ENCODE measurements around the gene SLC25A26. TPM values are rescaled to one million over a fixed set of nuclear protein-coding genes. Genes with fewer than 3 reads are reported as not detected.

The SLC25A26 gene
- total and polyA plus RNA-seq, 2 of the 13 experiments (the other 11 are each of a cell fraction or from before 2014, with no cell fraction given): 23.1 to 32.7 TPM

DNA sequence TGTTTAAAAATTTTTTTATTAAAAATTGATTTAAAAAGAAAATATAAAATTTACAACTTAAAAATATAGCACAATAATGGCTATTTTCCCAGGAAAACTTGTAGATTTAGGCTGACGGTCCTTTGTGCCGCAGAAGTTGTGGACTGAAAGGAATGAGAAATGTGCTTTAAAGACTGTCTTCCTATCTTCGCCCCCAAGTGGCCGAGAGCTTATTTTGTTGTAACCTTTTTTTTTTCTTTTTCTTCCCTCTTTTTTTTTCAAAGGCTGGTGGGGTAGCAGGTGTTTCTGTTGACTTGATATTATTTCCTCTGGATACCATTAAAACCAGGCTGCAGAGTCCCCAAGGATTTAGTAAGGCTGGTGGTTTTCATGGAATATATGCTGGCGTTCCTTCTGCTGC is 15.5 kb downstream of the SLC25A26 start:
- ATAC-seq: no peak
- H3K79me2 ChIP-seq (ENCODE audit: insufficient read depth, low read length): peaks cover 10% of the 10 kb centered on the region

DNA sequence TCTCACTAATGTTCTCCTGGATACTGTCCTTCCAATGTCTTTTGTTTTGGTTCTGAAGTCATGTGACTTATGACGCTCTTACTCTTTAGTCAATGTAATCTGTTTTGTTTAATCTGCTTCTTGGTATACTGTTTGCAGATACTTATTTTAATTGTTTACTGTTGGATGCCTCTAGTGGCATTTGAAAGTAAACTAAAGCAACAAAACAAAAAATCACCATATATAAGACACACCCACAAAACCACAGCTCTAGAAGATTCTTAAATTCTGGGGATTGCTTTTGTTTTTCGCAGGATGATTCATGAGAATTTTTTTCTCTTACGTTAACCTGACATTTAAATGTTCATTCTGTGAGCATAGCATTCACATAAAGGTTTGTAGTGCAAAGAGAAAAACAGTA is 16.8 kb downstream of the SLC25A26 start:
- intact Hi-C loops (cut with micrococcal nuclease; ENCODE audit: unreplicated experiment): loop anchor here (10.0 kb wide), 1 partner anchor 453 kb away; no protein-coding TSS in a partner anchor

More for the DNA sequence above, 15.5 kb downstream of the SLC25A26 start:
- no peak overlapping the region for H3K4me2 ChIP-seq (ENCODE audit: low read depth, low read length)
- peaks cover 0 to 5% of the 10 kb centered on the region in 2 experiments; a peak in 3 of 5 replicates for H3K36me3 ChIP-seq (replicated peaks in 1 of 2; ENCODE audit: control insufficient read depth in 1 of 2, insufficient read depth in 2 of 2, low read length in 2 of 2)
- no peak for TF ChIP-seq YEATS4 (CRISPR knock-in tag; IDR thresholded peaks at IDR 0.05; ENCODE audit: borderline replicate concordance)
- TF ChIP-seq, protein P1, sequence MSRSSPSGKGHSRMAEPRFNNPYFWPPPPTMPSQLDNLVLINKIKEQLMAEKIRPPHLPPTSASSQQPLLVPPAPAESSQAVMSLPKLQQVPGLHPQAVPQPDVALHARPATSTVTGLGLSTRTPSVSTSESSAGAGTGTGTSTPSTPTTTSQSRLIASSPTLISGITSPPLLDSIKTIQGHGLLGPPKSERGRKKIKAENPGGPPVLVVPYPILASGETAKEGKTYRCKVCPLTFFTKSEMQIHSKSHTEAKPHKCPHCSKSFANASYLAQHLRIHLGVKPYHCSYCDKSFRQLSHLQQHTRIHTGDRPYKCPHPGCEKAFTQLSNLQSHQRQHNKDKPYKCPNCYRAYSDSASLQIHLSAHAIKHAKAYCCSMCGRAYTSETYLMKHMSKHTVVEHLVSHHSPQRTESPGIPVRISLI (CRISPR knock-in tag; IDR thresholded peaks at IDR 0.05; ENCODE audit: borderline replicate concordance): peak; percentile 46; the same call in 1 of the 2 replicates
- no peaks in the 10 kb centered on the region for H3K9me3 ChIP-seq (ENCODE audit: low read length)
- in situ Hi-C loops (cut with HindIII; ENCODE audit: extremely low pct_ligation_motif_present, low pct_unique_long_range_greater_than_20kb) (no loop called here), intact Hi-C loops (cut with micrococcal nuclease; ENCODE audit: unreplicated experiment) (loop anchor here (10.0 kb wide), 1 partner anchor 451 kb away; no protein-coding TSS in a partner anchor)
- FAIRE-seq (no peak), DNase-seq (ENCODE audit: low spot score) (peak; percentile 17)
- 88% methylated on average over 5 of the region's 5 CpGs for WGBS (ENCODE audit: low lambda C conversion rate)
- H3K4me3 ChIP-seq (replicated peaks in 1 of 3; ENCODE audit: insufficient read depth in 1 of 3, low read depth in 2 of 3, low read length in 3 of 3): no peak overlapping the region
- no peaks in the 10 kb centered on the region for H3K27me3 ChIP-seq (ENCODE audit: control insufficient read depth in 1 of 2, insufficient read depth in 2 of 2, low read length in 2 of 2)
- no peak overlapping the region for H3K9ac ChIP-seq (ENCODE audit: insufficient read depth, low read depth, low read length)
- ChIA-PET POLR2A (interaction anchor here (0.9 kb wide), 1 partner anchor 16 kb away, joined by 3 read pairs; no protein-coding TSS in a partner anchor), CTCF (ENCODE audit: low intra/inter-chr PET ratio, low total read pairs) (no interaction called here)
- no peak overlapping the region for H2AFZ ChIP-seq (ENCODE audit: low read length)
- no peak overlapping the region for H3K27ac ChIP-seq (ENCODE audit: extremely low read length, insufficient read depth, low read length)
- no peaks in the 10 kb centered on the region for H3K4me1 ChIP-seq (ENCODE audit: insufficient read depth, low read length)
- BruUV-seq (replicated peaks): no TSS peak
- 0 out of 2 replicates have a peak, but pooled peaks cover 3% of the 10 kb centered on the region for H4K20me1 ChIP-seq (ENCODE audit: insufficient read depth, low read length)

More for the DNA sequence above, 16.8 kb downstream of the SLC25A26 start:
- H3K4me3 ChIP-seq (replicated peaks in 1 of 3; ENCODE audit: insufficient read depth in 1 of 3, low read depth in 2 of 3, low read length in 3 of 3): no peak overlapping the region
- peaks cover 7% of the 10 kb centered on the region for H3K79me2 ChIP-seq (ENCODE audit: insufficient read depth, low read length)
- H3K36me3 ChIP-seq (replicated peaks in 1 of 2; ENCODE audit: control insufficient read depth in 1 of 2, insufficient read depth in 2 of 2, low read length in 2 of 2): peaks cover 2 to 5% of the 10 kb centered on the region in 2 experiments; a peak in 3 of 5 replicates
- H3K27me3 ChIP-seq (ENCODE audit: control insufficient read depth in 1 of 2, insufficient read depth in 2 of 2, low read length in 2 of 2): no peaks in the 10 kb centered on the region
- DNase-seq (ENCODE audit: low spot score): no peak
- H3K9me3 ChIP-seq (ENCODE audit: low read length): no peaks in the 10 kb centered on the region
- no peak overlapping the region for H3K27ac ChIP-seq (ENCODE audit: extremely low read length, insufficient read depth, low read length)
- H3K4me1 ChIP-seq (ENCODE audit: insufficient read depth, low read length): no peaks in the 10 kb centered on the region
- H3K4me2 ChIP-seq (ENCODE audit: low read depth, low read length): no peak overlapping the region
- no TSS peak for BruUV-seq (replicated peaks)
- in situ Hi-C loops (cut with HindIII; ENCODE audit: extremely low pct_ligation_motif_present, low pct_unique_long_range_greater_than_20kb): no loop called here
- no peak overlapping the region for H3K9ac ChIP-seq (ENCODE audit: insufficient read depth, low read depth, low read length)
- FAIRE-seq: no peak
- ChIA-PET POLR2A (no interaction called here), CTCF (ENCODE audit: low intra/inter-chr PET ratio, low total read pairs) (no interaction called here)
- ATAC-seq: no peak
- TF ChIP-seq DR1 (CRISPR knock-in tag; IDR thresholded peaks at IDR 0.05) (no peak), ZNF331 (CRISPR knock-in tag; IDR thresholded peaks at IDR 0.05) (no peak), NCOA2 (CRISPR knock-in tag; IDR thresholded peaks at IDR 0.05) (no peak)
- TF ChIP-seq, protein P2, sequence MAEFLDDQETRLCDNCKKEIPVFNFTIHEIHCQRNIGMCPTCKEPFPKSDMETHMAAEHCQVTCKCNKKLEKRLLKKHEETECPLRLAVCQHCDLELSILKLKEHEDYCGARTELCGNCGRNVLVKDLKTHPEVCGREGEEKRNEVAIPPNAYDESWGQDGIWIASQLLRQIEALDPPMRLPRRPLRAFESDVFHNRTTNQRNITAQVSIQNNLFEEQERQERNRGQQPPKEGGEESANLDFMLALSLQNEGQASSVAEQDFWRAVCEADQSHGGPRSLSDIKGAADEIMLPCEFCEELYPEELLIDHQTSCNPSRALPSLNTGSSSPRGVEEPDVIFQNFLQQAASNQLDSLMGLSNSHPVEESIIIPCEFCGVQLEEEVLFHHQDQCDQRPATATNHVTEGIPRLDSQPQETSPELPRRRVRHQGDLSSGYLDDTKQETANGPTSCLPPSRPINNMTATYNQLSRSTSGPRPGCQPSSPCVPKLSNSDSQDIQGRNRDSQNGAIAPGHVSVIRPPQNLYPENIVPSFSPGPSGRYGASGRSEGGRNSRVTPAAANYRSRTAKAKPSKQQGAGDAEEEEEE (CRISPR knock-in tag; IDR thresholded peaks at IDR 0.05; ENCODE audit: borderline replicate concordance): no peak
- TF ChIP-seq, protein P3, sequence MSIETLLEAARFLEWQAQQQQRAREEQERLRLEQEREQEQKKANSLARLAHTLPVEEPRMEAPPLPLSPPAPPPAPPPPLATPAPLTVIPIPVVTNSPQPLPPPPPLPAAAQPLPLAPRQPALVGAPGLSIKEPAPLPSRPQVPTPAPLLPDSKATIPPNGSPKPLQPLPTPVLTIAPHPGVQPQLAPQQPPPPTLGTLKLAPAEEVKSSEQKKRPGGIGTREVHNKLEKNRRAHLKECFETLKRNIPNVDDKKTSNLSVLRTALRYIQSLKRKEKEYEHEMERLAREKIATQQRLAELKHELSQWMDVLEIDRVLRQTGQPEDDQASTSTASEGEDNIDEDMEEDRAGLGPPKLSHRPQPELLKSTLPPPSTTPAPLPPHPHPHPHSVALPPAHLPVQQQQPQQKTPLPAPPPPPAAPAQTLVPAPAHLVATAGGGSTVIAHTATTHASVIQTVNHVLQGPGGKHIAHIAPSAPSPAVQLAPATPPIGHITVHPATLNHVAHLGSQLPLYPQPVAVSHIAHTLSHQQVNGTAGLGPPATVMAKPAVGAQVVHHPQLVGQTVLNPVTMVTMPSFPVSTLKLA (IDR thresholded peaks at IDR 0.05): no peak
- H2AFZ ChIP-seq (ENCODE audit: low read length): no peak overlapping the region
- no peaks in the 10 kb centered on the region for H4K20me1 ChIP-seq (ENCODE audit: insufficient read depth, low read length)
- whole genome bisulfite sequencing (ENCODE audit: low lambda C conversion rate): 96% methylated on average over 3 of the region's 3 CpGs
